HuH-7.5 (cell line): ENCODE results near the gene PNMA6A.
"Not testable (repeated sequence)": the region's sequence is repeated elsewhere in the genome, so short reads cannot be mapped to it uniquely, and the experiment has no call there.

ENCODE experiments used
- DNase-seq: peaks from one replicate; pipeline ENCODE4 v3.0.0; 2011; ENCODE audit warnings: low spot score

PNMA6A gene

DNA sequence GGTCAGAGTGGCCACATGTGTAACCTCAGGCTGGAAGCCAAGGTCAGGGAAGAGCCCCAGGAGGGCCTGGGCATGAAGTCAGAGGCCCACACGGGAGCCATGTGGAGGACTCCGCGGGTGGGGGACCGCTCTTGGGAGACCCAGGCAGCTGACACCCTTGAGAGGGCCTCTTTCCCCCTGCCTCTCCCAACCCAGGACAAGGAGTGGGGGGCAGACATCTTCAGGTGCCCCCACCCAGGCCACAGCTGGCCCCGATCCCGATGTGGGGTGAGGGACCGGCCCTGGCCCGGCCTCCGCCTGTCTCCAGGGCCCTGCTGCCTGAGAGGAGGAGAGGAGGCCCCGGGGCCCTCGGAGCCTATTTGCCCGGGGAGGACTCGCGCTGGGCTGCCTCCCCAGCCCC is 3.1 kb downstream of the PNMA6A start:
- DNase-seq: no peak

DNA sequence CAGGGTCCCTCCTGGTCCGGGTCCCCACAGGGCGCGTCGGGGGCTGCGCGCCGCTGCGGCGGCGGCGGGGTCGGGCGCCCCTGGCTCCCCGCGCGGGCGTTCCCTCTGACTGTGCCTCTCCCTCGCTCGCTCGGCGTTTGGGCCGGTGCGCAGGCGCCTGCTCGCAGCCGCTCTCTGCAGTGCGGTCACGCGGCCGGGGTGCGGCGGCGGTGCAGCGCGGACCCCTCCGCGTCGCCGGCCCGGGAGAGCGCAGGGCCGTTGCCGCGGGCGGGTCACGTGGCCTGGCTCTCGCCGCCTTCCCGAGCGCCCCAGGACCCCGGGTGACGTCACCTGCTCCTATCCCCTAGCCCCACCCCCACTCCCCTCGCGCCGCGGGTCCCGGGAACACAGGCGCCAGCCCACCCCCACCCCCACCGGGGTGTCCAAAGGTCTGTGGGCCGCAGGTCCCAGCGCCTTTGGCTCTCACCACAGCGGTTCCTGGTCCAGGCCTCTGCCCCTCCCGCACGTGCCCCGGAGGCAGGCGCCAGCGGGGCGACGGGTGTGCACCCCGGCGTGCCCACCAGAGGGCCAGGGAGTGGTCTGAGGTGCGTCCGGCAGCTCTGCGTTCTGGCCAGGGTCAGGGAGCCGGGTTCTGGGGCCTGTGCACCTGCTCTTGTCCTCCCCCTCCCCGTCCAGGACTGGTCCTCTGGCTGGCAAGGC is 5.3 kb downstream of the PNMA6A start:
- not testable (repeated sequence) for DNase-seq

DNA sequence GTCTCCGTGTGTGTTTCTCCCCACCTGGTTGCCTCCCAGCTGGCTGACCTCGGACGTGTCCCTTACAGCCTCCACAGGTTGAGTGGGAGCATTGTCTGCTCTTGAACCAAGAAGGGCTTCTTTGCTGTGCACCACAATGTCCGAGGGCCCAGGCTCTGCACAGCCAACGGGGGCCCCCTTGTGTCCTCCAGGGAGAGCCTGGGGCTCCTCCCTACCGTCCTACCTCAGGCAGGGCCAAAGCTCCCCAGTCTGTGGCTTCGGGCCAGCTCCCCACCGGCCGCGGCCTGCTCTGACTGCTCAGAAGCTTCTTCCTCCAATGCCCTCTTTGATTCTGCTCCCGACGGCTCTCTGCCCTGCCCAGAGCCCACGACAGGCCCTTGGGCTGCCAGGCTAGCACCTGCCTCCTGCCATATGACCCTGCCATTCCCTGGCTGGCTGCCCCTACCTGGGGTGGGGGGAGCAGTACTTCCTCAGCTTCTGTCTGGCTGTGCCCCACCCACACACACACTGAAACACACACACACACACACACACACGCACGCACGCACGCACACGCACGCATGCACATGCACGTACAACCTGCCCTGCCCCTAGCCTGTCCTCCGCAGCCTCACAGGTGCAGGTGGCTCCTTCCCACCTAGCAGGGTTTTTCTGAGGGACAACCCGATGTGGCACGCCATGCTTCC is 11.1 kb downstream of the PNMA6A start:
- DNase-seq: not testable (repeated sequence)

DNA sequence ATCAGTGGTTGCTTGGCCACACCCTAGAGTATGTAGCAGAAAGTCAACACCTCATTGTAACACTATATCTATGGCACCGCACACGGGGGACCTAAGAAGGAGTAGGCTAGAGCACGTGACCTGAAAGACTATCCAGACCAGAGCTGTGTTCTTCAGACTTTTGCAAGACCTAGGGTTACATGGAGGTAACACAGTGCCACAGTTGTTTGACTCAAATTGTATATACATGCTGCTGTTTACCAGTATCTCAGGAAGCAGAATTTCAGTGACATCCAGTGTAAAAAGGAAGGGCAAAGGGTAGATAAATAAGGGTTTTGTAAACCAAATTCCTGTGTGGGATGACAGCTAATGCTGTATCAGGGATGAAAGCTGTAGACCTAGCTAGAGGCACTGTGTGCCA is 30.2 kb downstream of the PNMA6A start:
- DNase-seq: no peak

DNA sequence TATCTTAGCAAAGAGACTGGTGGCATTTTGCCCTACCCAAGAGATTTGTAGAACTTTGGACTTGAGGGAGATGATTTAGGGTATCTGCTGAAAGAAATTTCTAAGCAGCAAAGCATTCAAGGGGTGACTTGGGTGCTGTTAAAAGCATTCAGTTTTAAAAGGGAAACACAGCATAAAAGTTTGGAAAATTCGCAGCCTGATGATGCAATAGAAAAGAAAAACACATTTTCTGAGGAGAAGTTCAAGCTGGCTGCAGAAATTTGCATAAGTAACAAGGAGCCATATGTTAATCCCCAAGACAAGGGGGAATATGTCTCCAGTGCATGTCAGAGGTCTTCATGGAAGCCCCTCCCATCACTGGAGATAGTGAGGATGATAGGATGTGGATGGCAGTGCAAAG is 32.7 kb downstream of the PNMA6A start:
- not testable (repeated sequence) for DNase-seq

DNA sequence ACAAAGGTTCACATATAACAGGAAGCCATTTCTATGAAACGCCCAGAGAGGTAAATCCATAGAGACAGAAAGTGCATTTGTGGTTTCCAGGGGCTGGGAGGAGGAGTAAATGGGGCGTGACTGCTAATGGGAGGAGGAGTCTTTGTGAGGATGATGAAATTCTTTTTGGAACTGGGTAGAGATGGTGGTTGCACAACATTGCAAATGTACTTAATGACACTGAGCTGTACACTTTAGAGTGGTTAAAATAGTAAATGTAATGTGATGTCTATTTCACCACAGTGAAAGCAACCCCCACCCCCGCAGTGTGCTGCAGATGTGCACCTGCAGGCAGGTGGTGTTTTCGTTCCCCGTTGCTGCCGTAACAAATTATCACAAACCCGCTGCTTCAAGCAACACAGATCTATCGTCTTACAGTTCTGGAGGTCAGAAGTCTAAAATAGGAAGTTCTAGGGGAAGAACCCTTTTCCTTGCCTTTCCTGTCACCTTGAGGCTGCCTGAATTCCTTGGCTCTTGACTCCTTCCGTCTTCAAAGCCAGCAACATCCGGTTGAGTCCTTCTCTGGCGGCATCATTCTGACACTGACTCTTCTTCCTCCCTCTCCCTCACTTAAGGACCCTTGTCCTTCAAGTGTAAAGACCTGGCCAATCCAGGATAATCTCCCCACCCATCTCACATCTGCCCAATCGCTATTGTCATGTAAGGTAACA is 34.0 kb downstream of the PNMA6A start:
- not testable (repeated sequence) for DNase-seq

DNA sequence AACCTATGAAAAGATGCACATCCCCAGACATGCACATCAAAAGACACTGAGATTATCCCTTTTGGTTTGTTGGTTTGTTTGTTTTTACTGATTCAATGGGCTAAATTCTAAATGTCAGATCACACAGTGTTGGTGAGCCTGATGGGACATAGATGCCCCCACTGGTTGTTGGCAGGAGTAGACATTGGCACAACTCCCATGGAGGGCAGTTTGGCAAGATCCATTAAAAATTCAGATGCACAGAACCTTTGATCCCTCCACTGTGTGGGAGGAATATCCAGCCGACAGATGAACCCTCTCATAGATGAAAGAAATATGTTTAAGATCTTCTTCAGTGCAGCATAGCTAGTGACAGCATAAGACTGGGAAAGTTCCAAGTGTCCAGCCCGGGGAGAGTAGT is 38.5 kb downstream of the PNMA6A start:
- DNase-seq: not testable (repeated sequence)

DNA sequence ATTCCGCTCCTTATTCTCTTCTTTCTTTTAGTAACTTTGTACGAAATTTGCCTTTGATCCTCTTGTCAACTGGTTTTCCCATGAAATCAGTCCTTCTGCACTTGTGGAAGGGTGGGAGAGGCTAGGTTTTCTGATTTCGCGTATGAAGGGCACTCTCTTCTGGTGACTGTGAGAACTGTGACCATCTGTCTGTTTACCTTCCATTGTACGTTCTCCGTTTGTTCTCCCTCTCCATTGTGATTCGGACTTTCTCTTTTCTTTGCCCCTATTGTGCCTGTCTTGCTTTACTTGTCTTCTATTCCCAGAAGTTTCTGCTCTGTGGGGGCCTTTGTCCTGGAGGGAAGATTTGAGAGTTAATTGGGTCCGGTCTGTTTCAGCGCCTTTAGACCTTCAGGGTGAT is 41.6 kb downstream of the PNMA6A start:
- DNase-seq: not testable (repeated sequence)

DNA sequence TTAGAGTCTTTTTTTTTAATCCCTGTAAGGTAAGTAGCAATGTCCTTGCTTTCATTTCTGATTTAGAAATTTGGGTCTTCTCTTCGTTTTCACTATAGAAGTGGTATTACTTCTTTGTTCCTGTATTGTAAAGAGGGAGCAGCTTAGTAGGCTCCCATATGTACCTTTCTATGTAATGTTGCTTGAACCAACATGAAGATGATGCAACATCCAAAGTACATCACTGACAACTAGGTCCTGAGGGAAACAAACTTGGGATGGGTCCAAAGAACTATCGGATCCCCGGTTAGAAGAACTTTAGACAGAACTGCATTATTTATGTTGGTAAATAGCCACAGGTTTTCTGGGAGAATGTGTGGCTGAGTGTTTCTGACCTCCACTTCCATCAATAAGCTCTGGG is 45.5 kb downstream of the PNMA6A start:
- DNase-seq: not testable (repeated sequence)

DNA sequence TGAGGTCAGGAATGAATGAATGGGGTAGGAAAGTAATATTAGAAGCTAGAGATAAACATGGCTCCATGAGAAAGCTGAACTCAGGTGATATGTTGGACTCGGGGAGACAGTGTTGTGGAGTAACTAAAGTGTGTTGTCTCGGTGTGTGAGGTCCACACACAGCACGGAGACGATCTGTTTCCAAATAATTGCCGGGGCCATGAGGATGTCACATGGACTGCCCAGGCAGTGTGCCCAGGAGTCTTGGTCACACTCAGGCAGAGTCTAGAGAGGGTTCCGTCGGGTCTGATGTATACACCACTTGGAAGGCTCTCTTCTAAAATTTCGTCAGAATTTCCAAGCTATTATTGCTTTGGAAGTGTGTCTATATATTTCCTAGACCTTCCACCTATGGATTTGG is 48.0 kb downstream of the PNMA6A start:
- not testable (repeated sequence) for DNase-seq

DNA sequence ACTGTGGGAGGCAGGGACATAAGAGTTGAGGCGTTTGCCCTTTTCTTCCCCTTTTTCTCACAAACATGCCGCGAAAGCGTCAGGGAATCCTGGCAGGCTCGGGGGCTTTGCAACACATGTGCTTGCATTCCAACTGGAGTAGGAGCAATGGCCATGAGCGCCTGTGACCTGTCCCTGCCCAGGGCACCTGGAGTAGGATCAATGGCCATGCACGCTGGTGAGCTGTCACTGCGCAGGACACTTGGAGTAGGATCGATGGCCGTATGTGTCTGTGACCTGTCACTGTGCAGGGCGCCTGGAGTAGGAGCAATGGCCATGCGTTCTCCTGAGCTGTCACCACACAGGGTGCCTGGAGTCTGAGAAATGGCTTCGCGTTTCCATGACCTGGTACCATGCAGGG is 51.2 kb downstream of the PNMA6A start:
- DNase-seq: not testable (repeated sequence)
